Glutamatergic neuron (in vitro differentiated cells): Measurements from ENCODE around the gene HDAC3. TPM values are rescaled to one million over a fixed set of nuclear protein-coding genes. Genes with fewer than 3 reads are reported as not detected.

Source experiments
- DNase-seq: peaks from one replicate; pipeline ENCODE4 v3.0.0; 2022
- H3K27ac Mint-ChIP-seq: one replicate; pipeline ENCODE4 v1.8.0; 2020; ENCODE audit warnings: mild to moderate bottlenecking, mixed read lengths, inconsistent platforms; ENCODE audit not compliant: unreplicated experiment
- H3K27me3 Mint-ChIP-seq: one replicate; pipeline ENCODE4 v1.8.0; 2020; ENCODE audit warnings: mild to moderate bottlenecking, moderate library complexity, mixed read lengths, inconsistent platforms; ENCODE audit not compliant: unreplicated experiment
- H3K36me3 Mint-ChIP-seq: one replicate; pipeline ENCODE4 v1.8.0; 2020; ENCODE audit warnings: mild to moderate bottlenecking, mixed read lengths, inconsistent platforms; ENCODE audit not compliant: unreplicated experiment
- H3K4me1 Mint-ChIP-seq: one replicate; pipeline ENCODE4 v1.8.0; 2020; ENCODE audit warnings: mild to moderate bottlenecking, low read depth, mixed read lengths, inconsistent platforms; ENCODE audit not compliant: unreplicated experiment
- H3K4me3 Mint-ChIP-seq: one replicate; pipeline ENCODE4 v1.8.0; 2020; ENCODE audit warnings: mild to moderate bottlenecking, mixed read lengths, inconsistent platforms; ENCODE audit not compliant: unreplicated experiment
- H3K9me3 Mint-ChIP-seq: one replicate; pipeline ENCODE4 v1.8.0; 2020; ENCODE audit warnings: mild to moderate bottlenecking, moderate library complexity, mixed read lengths, inconsistent platforms; ENCODE audit not compliant: unreplicated experiment
- CTCF ChIP-seq: fragments of 200-600 bp; sonication (generic); IDR thresholded peaks from one replicate; pipeline ENCODE4 v1.5.0; 2021; ENCODE audit not compliant: partially characterized antibody, unreplicated experiment
- total RNA-seq: library from RNA; stranded (reverse); fragmentation: NEBNext Ultra II Directional; extraction: Animal tissue kit (Norgen Biotek cat#: 25700); gene quantifications from one replicate; pipeline ENCODE4 v1.2.1, GENCODE V29; 2021; ENCODE audit not compliant: unreplicated experiment

HDAC3 gene
- total RNA-seq, 1 donor from 2014 or later: 81.8 TPM

GRCh38 chr5:141662028-141662427 lies 25.4 kb upstream of the HDAC3 start:
- no peak for TF ChIP-seq CTCF
- H3K4me1 Mint-ChIP-seq: no peaks in the 10 kb centered on the region
- H3K27me3 Mint-ChIP-seq: peaks cover 5% of the 10 kb centered on the region
- H3K27ac Mint-ChIP-seq: no peak overlapping the region
- peaks cover 3% of the 10 kb centered on the region for H3K36me3 Mint-ChIP-seq
- no peak for DNase-seq
- no peak overlapping the region for H3K4me3 Mint-ChIP-seq
- H3K9me3 Mint-ChIP-seq: peaks cover 5% of the 10 kb centered on the region

- no peak for DNase-seq
- H3K4me3 Mint-ChIP-seq: no peak overlapping the region
- peaks cover 8% of the 10 kb centered on the region for H3K27me3 Mint-ChIP-seq
- peaks cover 7% of the 10 kb centered on the region for H3K9me3 Mint-ChIP-seq
- peaks cover 3% of the 10 kb centered on the region for H3K36me3 Mint-ChIP-seq
- no peak overlapping the region for H3K27ac Mint-ChIP-seq
- no peaks in the 10 kb centered on the region for H3K4me1 Mint-ChIP-seq
- no peak for TF ChIP-seq CTCF
Observed at GRCh38 chr5:141657937-141658545, 21.4 kb upstream of the HDAC3 start.

- Mint-ChIP-seq H3K4me1 (no peaks in the 10 kb centered on the region), H3K9me3 (peaks cover 9% of the 10 kb centered on the region), H3K27ac (no peak overlapping the region), H3K27me3 (peaks cover 6% of the 10 kb centered on the region), H3K36me3 (peaks cover 3% of the 10 kb centered on the region), H3K4me3 (no peak overlapping the region)
- DNase-seq: no peak
- TF ChIP-seq CTCF: no peak
Observed at GRCh38 chr5:141657404-141657803, 20.8 kb upstream of the HDAC3 start.

GRCh38 chr5:141656396-141656795 lies 19.7 kb upstream of the HDAC3 start:
- H3K4me1 Mint-ChIP-seq: no peaks in the 10 kb centered on the region
- H3K4me3 Mint-ChIP-seq: no peak overlapping the region
- no peak overlapping the region for H3K27ac Mint-ChIP-seq
- TF ChIP-seq CTCF: no peak
- peaks cover 5% of the 10 kb centered on the region for H3K27me3 Mint-ChIP-seq
- H3K36me3 Mint-ChIP-seq: peaks cover 3% of the 10 kb centered on the region
- no peak for DNase-seq
- H3K9me3 Mint-ChIP-seq: peaks cover 9% of the 10 kb centered on the region

- H3K4me1 Mint-ChIP-seq: no peaks in the 10 kb centered on the region
- TF ChIP-seq CTCF: no peak
- H3K36me3 Mint-ChIP-seq: peaks cover 3% of the 10 kb centered on the region
- H3K27ac Mint-ChIP-seq: no peak overlapping the region
- H3K9me3 Mint-ChIP-seq: peaks cover 10% of the 10 kb centered on the region
- DNase-seq: no peak
- H3K4me3 Mint-ChIP-seq: no peak overlapping the region
- H3K27me3 Mint-ChIP-seq: peaks cover 5% of the 10 kb centered on the region
Observed at GRCh38 chr5:141655020-141655419, 18.4 kb upstream of the HDAC3 start.
